ENCODE data around the gene SORCS3.

- TF ChIP-seq CTCF (IDR thresholded peaks at IDR 0.05): no peak
- TF ChIP-seq EZH2 (IDR thresholded peaks at IDR 0.05; ENCODE audit: borderline replicate concordance, insufficient read depth, low read depth, low read length, poor library complexity, severe bottlenecking): no peak
Observed at GRCh38 chr10:104663563-104663962, 22.5 kb downstream of the SORCS3 start.

All from B cell (primary cell).